AG04450 (cell line): Measurements from ENCODE around the gene PTPRD. TPM values are rescaled to one million over a fixed set of nuclear protein-coding genes. Genes with fewer than 3 reads are reported as not detected.

Source experiments
- CTCF ChIA-PET: fragments of 300-600, 350-600 bp; formaldehyde crosslinking; extraction: SDS; loops from one replicate; lab custom pipeline; 2022; ENCODE audit warnings: antibody characterized with exemption, inconsistent platforms; lab: Charles Lee
- POLR2A ChIA-PET: fragments of 350-600 bp; formaldehyde crosslinking; extraction: SDS; loops from one replicate; lab custom pipeline; 2021; ENCODE audit warnings: antibody characterized with exemption, inconsistent platforms; lab: Yijun Ruan, JAX
- DNase-seq: peaks from one replicate; pipeline ENCODE4 v3.0.0-alpha.2; 2011; ENCODE audit warnings: low read depth, low spot score
- H3K27ac ChIP-seq: one replicate; pipeline ENCODE4 v1.5.1; 2012; ENCODE audit warnings: low read depth, low read length, control low read depth
- H3K27me3 ChIP-seq: one replicate; pipeline ENCODE4 v1.6.0; 2012; ENCODE audit warnings: low read length; ENCODE audit not compliant: control insufficient read depth, insufficient read depth
- H3K4me3 ChIP-seq: 2 replicates; pipeline ENCODE4 v1.5.1; 2011; ENCODE audit warnings: mild to moderate bottlenecking, low read depth, low read length, control low read depth
- H3K9me3 ChIP-seq: 2 replicates; pipeline ENCODE4 v1.5.1; 2012; ENCODE audit warnings: low read length; ENCODE audit not compliant: control insufficient read depth, insufficient read depth
- CTCF ChIP-seq: IDR thresholded peaks from 2 replicates; pipeline ENCODE4 v1.5.1; 2011; ENCODE audit warnings: low read depth, low read length, control low read depth, inconsistent platforms
- polyA plus RNA-seq: library from polyadenylated mRNA; depleted of rRNA; stranded (reverse); fragments of >200 nt; gene quantifications from 2 replicates; pipeline ENCODE4 v1.2.3, GENCODE V29; 2011

The PTPRD gene
- polyA plus RNA-seq, 1 experiment: 0.19 TPM

- CTCF ChIA-PET: interaction anchor here (1.9 kb wide), 1 partner anchor 18 kb away, joined by 12 read pairs; no protein-coding TSS in a partner anchor
- POLR2A ChIA-PET: no interaction called here
- Histone ChIP-seq H3K27me3 (no peaks in the 10 kb centered on the region), H3K27ac (no peak overlapping the region), H3K4me3 (peak overlapping the region; percentile 10; the same call in 1 of the 2 replicates), H3K9me3 (no peaks in the 10 kb centered on the region)
- no peak for TF ChIP-seq CTCF
- no peak for DNase-seq
These were observed 688.4 kb downstream of the PTPRD start for GRCh38 chr9:9924376-9924775.

GRCh38 chr9:9921805-9922204 is 691.0 kb downstream of the PTPRD start:
- CTCF ChIA-PET: interaction anchor here (3.2 kb wide), 1 partner anchor 21 kb away, joined by 10 read pairs; no protein-coding TSS in a partner anchor

GRCh38 chr9:9920425-9921060 is 692.3 kb downstream of the PTPRD start:
- H3K4me3 ChIP-seq: no peak overlapping the region
- H3K9me3 ChIP-seq: no peaks in the 10 kb centered on the region
- TF ChIP-seq CTCF: no peak
- POLR2A ChIA-PET: no interaction called here
- no peaks in the 10 kb centered on the region for H3K27me3 ChIP-seq
- CTCF ChIA-PET: interaction anchor here (3.2 kb wide), 1 partner anchor 22 kb away, joined by 10 read pairs; no protein-coding TSS in a partner anchor
- no peak for DNase-seq
- H3K27ac ChIP-seq: no peak overlapping the region

More at GRCh38 chr9:9921805-9922204, 691.0 kb downstream of the PTPRD start:
- Histone ChIP-seq H3K27ac (no peak overlapping the region), H3K4me3 (no peak overlapping the region), H3K9me3 (no peaks in the 10 kb centered on the region), H3K27me3 (no peaks in the 10 kb centered on the region)
- no peak for TF ChIP-seq CTCF
- POLR2A ChIA-PET: interaction anchor here (0.5 kb wide), 1 partner anchor 21 kb away, joined by 3 read pairs; no protein-coding TSS in a partner anchor
- no peak for DNase-seq

- ChIA-PET POLR2A (no interaction called here), CTCF (interaction anchor here (3.2 kb wide), 1 partner anchor 23 kb away, joined by 10 read pairs; no protein-coding TSS in a partner anchor)
- no peak overlapping the region for H3K4me3 ChIP-seq
- H3K9me3 ChIP-seq: peaks cover 6% of the 10 kb centered on the region; the same call in 1 of the 2 replicates
- no peak overlapping the region for H3K27ac ChIP-seq
- TF ChIP-seq CTCF: no peak
- no peaks in the 10 kb centered on the region for H3K27me3 ChIP-seq
- DNase-seq: no peak
These were observed 693.5 kb downstream of the PTPRD start for GRCh38 chr9:9919174-9919775.

- TF ChIP-seq CTCF: no peak
- Histone ChIP-seq H3K27ac (no peak overlapping the region), H3K9me3 (peaks cover 11% of the 10 kb centered on the region; the same call in 1 of the 2 replicates), H3K4me3 (no peak overlapping the region), H3K27me3 (no peaks in the 10 kb centered on the region)
- ChIA-PET CTCF (no interaction called here), POLR2A (no interaction called here)
- DNase-seq: no peak
These were observed 695.4 kb downstream of the PTPRD start for GRCh38 chr9:9917400-9917799.
